Iris pigment epithelial cell (primary cell): ENCODE results near the gene ZNF518B.
"Not testable (repeated sequence)": the region's sequence is repeated elsewhere in the genome, so short reads cannot be mapped to it uniquely, and the experiment has no call there.

Source experiments
- DNase-seq: peaks from one replicate; pipeline ENCODE4 v3.0.0-alpha.2; 2011; ENCODE audit warnings: low read depth

Gene ZNF518B

GRCh38 chr4:10456260-10456594, 999 bp downstream of the ZNF518B start:
- no peak for DNase-seq

- no peak for DNase-seq
These were observed 2.1 kb downstream of the ZNF518B start for GRCh38 chr4:10455133-10455532.

- no peak for DNase-seq
These were observed 2.5 kb downstream of the ZNF518B start for GRCh38 chr4:10454726-10455125.

GRCh38 chr4:10454121-10454520, 3.1 kb downstream of the ZNF518B start:
- no peak for DNase-seq

GRCh38 chr4:10448991-10449390, 8.2 kb downstream of the ZNF518B start:
- DNase-seq: no peak

GRCh38 chr4:10442976-10443375, 14.2 kb downstream of the ZNF518B start:
- DNase-seq: peak; percentile 80

GRCh38 chr4:10441512-10441911, 15.7 kb downstream of the ZNF518B start:
- DNase-seq: no peak

- DNase-seq: no peak
These were observed 18.3 kb downstream of the ZNF518B start for GRCh38 chr4:10438924-10439323.

GRCh38 chr4:10437735-10438134, 19.5 kb downstream of the ZNF518B start:
- no peak for DNase-seq

- not testable (repeated sequence) for DNase-seq
These were observed 29.5 kb downstream of the ZNF518B start for GRCh38 chr4:10427680-10428079.

GRCh38 chr4:10421344-10422055, 35.7 kb downstream of the ZNF518B start:
- DNase-seq: no peak

- peak; percentile 12 for DNase-seq
These were observed 39.5 kb downstream of the ZNF518B start for GRCh38 chr4:10417740-10418139.

- DNase-seq: no peak
These were observed 40.8 kb downstream of the ZNF518B start for GRCh38 chr4:10416441-10416840.

GRCh38 chr4:10413177-10413576, 44.0 kb downstream of the ZNF518B start:
- DNase-seq: no peak

GRCh38 chr4:10405672-10406071, 51.6 kb downstream of the ZNF518B start:
- no peak for DNase-seq

- peak; percentile 39 for DNase-seq
These were observed 53.4 kb downstream of the ZNF518B start for GRCh38 chr4:10403633-10404445.

GRCh38 chr4:10395971-10396580, 61.1 kb downstream of the ZNF518B start:
- no peak for DNase-seq
